22Rv1 (cell line): ENCODE measurements around the gene URB2.

Experiments
- H3K27ac ChIP-seq: fragments of 450-650 bp; 2 replicates; pipeline ENCODE4 v1.5.1; 2017
- ZFX ChIP-seq: fragments of 450-650 bp; IDR thresholded peaks from 2 replicates; pipeline ENCODE4 v1.6.1; 2017; ENCODE audit warnings: antibody characterized with exemption, borderline replicate concordance
- TF ChIP-seq, protein P1 (sequence below): fragments of 450-650 bp; IDR thresholded peaks from 2 replicates; pipeline ENCODE4 v1.5.1; 2017; ENCODE audit warnings: mild to moderate bottlenecking

Gene URB2

DNA sequence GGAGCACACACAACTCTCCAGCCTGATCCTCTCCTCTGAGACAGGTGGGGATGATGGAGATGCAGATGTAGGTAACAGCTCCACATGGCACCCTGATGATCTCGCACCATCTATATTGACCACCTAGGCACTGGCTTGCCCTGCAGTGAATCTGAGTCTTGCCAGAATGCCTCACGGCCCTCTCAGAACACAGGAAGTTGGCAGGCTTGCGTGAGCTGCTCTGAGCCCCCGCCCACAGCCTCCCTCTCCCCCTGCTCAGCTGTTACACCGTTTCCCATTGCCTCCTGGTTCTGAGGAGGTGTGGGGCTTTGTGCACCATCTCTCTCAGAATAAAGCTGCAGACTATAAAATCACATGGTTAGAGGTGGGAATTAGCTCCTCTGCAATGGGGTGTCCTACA is 48.0 kb downstream of the URB2 start:
- TF ChIP-seq, protein P1, sequence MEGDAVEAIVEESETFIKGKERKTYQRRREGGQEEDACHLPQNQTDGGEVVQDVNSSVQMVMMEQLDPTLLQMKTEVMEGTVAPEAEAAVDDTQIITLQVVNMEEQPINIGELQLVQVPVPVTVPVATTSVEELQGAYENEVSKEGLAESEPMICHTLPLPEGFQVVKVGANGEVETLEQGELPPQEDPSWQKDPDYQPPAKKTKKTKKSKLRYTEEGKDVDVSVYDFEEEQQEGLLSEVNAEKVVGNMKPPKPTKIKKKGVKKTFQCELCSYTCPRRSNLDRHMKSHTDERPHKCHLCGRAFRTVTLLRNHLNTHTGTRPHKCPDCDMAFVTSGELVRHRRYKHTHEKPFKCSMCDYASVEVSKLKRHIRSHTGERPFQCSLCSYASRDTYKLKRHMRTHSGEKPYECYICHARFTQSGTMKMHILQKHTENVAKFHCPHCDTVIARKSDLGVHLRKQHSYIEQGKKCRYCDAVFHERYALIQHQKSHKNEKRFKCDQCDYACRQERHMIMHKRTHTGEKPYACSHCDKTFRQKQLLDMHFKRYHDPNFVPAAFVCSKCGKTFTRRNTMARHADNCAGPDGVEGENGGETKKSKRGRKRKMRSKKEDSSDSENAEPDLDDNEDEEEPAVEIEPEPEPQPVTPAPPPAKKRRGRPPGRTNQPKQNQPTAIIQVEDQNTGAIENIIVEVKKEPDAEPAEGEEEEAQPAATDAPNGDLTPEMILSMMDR, result no peak
- TF ChIP-seq ZFX, result no peak
- no peak overlapping the region for H3K27ac ChIP-seq

GRCh38 chr1:229675396-229675795 is 49.3 kb downstream of the URB2 start:
- no peak overlapping the region for H3K27ac ChIP-seq
- TF ChIP-seq, protein P1, result no peak
- no peak for TF ChIP-seq ZFX

DNA sequence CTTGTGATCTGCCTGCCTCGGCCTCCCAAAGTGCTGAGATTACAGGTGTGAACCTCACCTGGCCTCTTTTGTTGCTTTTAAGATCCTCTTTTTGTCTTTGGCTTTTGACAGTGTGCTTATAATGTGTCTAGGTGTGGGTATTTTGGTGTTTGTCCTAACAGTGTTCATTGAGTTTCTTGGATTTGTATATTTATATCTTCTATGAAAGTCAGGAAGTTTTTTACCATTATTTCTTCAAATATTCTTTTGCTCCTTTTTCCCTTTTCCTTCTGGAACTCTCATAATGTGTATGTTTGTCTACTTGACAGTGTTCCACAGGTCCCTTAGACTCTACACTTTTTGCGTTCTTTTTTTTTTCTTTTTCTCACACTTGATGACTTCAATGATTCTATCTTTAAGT is 59.1 kb downstream of the URB2 start:
- H3K27ac ChIP-seq, result no peak overlapping the region
- TF ChIP-seq ZFX, result no peak
- TF ChIP-seq, protein P1, result no peak

DNA sequence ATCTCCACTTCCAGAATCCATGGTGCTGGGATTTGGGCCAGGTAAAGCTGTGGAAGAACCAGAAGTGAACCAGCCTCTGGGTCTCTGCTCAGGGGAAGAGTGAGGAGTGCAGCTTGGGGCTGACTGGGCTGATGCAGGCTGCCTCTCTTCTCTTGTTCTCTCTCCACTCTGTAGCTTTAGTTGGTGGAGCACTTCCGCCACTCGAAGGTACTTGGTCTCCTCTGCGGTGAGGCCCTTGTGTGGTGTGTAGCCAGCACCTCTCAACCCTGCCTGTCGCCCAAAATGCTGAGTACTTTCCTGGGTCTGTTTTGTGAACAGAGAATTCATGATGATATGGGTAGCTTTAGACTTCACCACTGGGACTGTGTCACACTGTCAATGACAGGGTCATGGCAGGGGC is 63.2 kb downstream of the URB2 start:
- TF ChIP-seq ZFX, result no peak
- TF ChIP-seq, protein P1, result no peak
- no peak overlapping the region for H3K27ac ChIP-seq

GRCh38 chr1:229689904-229690303 is 63.9 kb downstream of the URB2 start:
- TF ChIP-seq ZFX, result no peak
- TF ChIP-seq, protein P1, result no peak
- no peak overlapping the region for H3K27ac ChIP-seq

GRCh38 chr1:229690662-229691061 is 64.6 kb downstream of the URB2 start:
- TF ChIP-seq, protein P1, result no peak
- TF ChIP-seq ZFX, result no peak
- H3K27ac ChIP-seq, result no peak overlapping the region

DNA sequence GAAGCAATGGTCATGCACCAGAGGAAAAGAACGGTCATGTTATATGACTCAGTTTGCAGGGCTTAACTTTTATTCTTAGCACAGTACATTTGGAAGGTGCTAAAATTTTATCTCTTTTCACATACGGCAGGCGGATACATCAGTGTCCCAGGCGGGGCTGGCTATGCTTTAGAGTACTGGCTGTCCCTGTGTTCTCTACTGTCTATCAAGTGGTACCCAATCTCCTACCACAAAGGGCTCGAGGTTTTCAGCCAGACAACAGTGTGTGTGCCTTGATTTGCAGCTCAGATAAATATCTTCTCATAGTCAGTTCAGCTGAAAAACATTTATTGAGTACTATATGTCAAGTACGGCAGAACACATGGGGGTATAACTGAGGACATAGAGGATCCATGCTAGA is 65.3 kb downstream of the URB2 start:
- no peak overlapping the region for H3K27ac ChIP-seq
- TF ChIP-seq ZFX, result no peak
- TF ChIP-seq, protein P1, result no peak
